PFSK-1 (cell line): ENCODE results near the gene PHACTR1.

Experiments used
- REST ChIP-seq, 2 experiments: IDR thresholded peaks; 2 replicates each; pipeline versions ENCODE4 v1.6.1 to v1.8.0; 2011 to 2012; ENCODE audit warnings: low read depth in 2 of 2, low read length in 2 of 2, control low read depth in 1 of 2, inconsistent platforms in 1 of 2, mild to moderate bottlenecking in 1 of 2, moderate library complexity in 1 of 2; ENCODE audit not compliant: insufficient read depth in 1 of 2
- TAF1 ChIP-seq: IDR thresholded peaks from 2 replicates; pipeline ENCODE4 v1.6.1; 2012; ENCODE audit warnings: low read length, control low read depth, borderline replicate concordance; ENCODE audit not compliant: insufficient read depth

- no peak for TF ChIP-seq TAF1
- no peak for TF ChIP-seq REST (IDR thresholded peaks at IDR 0.05; ENCODE audit: insufficient read depth in 1 of 2, low read depth in 2 of 2, low read length in 2 of 2)
These were observed 569.1 kb downstream of the PHACTR1 start for GRCh38 chr6:13285705-13286104.
